ENCODE results near the gene IGSF1.

DNA sequence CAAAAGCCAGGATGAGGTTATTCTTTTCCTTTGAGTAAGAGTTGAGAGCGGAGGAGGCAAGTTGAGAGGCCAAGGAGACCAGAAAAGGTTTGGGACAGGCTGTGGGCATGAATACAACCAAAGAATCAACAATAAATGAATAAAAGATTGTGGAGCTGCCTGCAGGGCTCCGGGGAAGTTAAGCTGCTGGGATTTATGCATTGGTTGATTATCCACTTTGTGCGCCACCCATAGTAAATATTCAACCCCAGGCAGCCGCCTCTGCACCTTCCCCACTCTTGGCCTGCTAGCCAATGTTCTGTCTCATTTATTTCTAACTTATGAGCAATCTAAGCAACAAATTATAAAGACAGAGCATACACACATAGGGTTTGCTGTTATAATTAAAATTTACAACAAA is 28.2 kb upstream of the IGSF1 start:
- TF ChIP-seq POLR2AphosphoS5 (IDR thresholded peaks at IDR 0.05; ENCODE audit: low read depth, low read length) (no peak), POLR2A (IDR thresholded peaks at IDR 0.05; ENCODE audit: low read depth, low read length) (no peak), TAF1 (IDR thresholded peaks at IDR 0.05; ENCODE audit: borderline replicate concordance, low read depth, low read length) (no peak)
